ENCODE measurements around the gene ZNF500.
"Not testable (repeated sequence)": the region's sequence is repeated elsewhere in the genome, so short reads cannot be mapped to it uniquely, and the experiment has no call there.

The ZNF500 gene

GRCh38 chr16:4795828-4796572 lies 29.0 kb upstream of the ZNF500 start:
- no peak for DNase-seq

- no peak for DNase-seq
These were observed 28.3 kb upstream of the ZNF500 start, which contains the start of gene SMIM22 for GRCh38 chr16:4795181-4795827. TSS of gene SMIM22 (plus strand) at chr16:4795369. CDS start at chr16:4795735, 366 bp downstream.

DNA sequence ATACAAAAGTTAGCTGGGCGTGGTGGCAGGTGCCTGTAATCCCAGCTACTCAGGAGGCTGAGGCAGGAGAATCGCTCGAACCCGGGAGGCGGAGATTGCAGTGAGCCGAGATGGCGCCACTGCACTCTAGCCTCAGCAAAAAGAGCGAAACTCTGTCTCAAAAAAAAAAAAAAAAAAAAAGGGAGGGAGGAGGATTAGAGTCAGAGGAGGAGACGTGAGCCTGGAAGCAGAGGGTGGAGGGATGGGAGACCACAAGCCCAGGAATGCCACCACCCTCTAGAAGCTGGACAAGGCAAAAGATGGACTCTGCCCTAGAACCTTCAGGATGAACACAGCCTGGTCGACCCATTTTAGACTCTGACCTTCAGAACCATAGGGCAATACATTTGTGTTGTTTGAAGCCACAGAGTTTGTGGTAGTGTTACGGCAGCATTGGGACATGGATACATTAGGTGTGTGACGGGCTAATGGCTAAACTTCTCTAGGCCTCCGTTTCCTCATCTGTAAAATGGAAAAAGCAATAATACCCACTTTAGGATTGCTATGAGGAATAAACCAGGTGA lies 26.1 kb upstream of the ZNF500 start:
- no peak for DNase-seq

GRCh38 chr16:4790871-4791270 lies 23.9 kb upstream of the ZNF500 start:
- DNase-seq, result no peak

DNA sequence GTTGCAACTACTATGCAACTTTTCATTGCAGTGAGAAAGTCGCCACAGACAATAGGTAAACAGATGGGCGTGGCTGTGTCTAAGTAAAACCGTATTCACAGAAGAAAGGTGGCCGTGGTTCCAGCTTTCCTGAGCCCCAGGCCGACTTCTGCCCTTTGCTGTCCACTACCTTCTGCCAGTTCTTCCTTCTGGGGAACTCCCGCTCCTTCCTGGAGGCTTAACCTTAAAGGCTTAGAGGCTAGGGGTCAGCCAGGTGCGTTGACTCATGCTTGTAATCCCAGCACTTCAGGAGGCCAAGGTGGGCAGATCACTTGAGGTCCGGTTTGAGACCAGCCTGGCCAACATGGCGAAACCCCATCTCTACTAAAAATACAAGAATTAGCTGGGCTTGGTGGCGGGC lies 23.3 kb upstream of the ZNF500 start:
- no peak for DNase-seq

DNA sequence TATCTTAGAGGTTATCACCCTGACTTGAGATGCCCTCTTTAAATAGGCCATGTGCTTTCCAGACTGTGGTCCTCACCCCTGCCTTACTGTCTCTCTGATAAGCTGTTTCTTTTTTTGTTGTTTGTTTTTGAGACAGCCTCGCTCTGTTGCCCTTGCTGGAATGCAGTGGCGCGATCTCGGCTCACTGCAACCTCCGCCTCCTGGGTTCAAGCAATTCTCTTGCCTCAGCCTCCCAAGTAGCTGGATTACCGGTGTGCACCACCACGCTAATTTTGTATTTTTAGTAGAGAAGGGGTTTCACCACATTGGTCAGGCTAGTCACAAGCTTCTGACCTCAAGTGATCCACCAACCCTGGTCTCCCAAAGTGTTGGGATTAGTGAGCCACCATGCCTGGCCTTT lies 21.9 kb upstream of the ZNF500 start:
- no peak for DNase-seq

DNA sequence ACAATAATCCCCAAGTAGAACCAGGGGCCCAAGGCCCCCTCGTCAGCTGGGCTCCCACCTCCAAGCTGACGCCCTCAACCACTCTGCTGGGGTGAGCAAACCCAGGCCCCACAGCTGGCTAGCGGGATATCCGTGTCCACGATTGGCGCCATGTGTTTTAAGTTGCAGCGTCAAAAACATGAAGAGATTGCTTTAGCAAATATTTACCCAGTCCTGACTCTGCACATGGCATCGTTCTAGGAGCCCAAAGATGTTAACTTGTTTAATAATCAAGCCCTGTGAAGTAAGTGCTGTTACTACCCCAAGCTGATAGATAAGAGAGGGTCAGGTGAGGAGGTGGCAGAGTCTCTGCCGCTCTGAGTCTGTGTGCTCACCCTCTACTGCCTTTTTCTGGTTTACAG lies 21.5 kb upstream of the ZNF500 start:
- DNase-seq, result no peak

GRCh38 chr16:4787627-4788482 lies 20.9 kb upstream of the ZNF500 start, which contains the start of gene SEPTIN12:
TSS of gene SEPTIN12 (minus strand) at chr16:4788345. CDS start at chr16:4787645, 700 bp downstream.
- no peak for DNase-seq

DNA sequence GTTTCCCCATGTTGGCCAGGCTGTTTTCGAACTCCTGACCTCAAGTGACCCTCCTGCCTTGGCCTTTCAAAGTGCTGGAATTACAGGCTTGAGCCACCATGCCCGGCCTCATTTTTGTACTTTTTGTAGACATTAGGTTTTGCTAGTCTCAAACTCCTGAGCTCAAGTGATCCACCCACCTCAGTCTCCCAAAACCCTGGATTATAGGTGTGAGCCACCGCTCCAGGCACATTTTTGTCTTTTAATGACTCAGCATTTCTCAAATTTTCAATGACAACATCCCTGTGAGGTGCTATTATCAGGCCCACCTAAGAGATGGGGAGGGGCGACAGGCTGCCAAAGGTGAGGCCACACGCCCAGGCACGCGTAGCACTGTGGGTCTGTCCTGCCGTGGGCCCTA lies 20.1 kb upstream of the ZNF500 start:
- DNase-seq, result no peak

GRCh38 chr16:4785758-4786433 lies 18.9 kb upstream of the ZNF500 start:
- DNase-seq, result no peak

- not testable (repeated sequence) for DNase-seq
These were observed 17.6 kb upstream of the ZNF500 start for GRCh38 chr16:4784444-4784987.

DNA sequence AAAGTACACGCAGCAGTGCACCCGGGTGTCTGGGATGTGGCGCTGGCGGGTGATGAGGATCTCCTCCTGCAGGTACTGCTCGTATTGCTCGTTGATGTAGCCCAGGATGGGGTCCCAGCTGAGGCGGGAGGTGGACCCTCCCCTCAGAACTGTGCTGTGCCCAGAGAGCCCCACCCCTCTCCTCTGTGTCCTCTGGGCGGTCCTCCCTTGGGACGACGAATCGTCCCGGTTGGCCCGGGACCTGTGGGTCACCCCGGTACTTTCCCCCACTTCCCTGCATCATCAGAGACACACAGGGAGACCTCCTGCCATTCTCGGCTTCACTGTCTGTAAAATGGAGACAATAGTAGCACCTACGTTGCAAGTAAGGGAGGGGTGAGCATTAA lies 17.0 kb upstream of the ZNF500 start:
- no peak for DNase-seq

DNA sequence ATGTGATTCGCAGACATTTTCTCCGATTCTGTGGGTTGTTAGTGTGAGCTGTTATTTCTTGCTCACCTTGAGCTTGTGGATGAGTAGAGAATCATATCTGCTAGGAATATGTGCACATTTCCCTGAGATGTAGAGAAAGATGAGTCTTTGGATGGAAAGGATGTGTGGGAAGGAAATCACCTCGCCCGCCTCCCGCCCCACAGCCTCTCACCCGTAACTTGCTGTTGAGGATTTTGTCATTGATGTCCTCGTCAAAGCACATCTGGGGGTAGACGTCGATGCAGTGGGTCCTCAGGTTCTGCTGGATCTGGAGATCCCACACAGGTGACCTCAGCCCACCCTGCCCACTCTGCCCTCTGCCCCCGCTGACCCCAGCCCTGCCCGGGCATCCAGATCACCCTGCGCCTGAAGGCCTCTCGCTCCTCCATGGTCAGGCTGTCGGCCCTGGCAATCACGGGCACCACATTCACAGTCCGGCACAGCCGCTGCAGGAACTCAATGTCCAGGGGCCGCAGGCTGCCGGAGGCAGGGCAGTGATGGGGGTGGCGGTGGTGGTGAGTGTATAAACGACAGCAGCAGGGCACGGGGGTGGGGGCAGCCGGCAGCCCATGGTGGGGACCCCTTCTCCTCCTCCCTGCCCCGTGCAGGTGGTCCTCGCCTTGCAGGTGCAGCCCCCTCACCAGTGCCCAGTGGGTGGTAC lies 16.4 kb upstream of the ZNF500 start:
- DNase-seq, result no peak

- no peak for DNase-seq
These were observed 13.3 kb upstream of the ZNF500 start for GRCh38 chr16:4780235-4780634.

DNA sequence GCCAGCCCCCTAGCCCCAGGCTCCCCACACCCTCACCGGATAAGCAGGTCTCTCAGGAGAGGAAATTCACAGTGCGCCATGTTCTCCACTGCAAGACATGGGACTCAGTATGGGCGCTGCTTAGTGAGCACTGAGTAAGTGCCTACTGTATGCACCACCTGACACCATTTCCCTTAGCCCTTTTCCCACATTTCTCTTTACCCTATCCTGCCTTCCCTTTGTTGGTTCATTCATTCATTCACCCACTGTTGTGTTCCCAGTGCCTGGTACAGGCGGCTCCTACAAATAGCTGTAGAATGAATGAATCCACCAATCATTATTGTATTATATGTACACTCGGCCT lies 11.1 kb upstream of the ZNF500 start:
- DNase-seq, result no peak

DNA sequence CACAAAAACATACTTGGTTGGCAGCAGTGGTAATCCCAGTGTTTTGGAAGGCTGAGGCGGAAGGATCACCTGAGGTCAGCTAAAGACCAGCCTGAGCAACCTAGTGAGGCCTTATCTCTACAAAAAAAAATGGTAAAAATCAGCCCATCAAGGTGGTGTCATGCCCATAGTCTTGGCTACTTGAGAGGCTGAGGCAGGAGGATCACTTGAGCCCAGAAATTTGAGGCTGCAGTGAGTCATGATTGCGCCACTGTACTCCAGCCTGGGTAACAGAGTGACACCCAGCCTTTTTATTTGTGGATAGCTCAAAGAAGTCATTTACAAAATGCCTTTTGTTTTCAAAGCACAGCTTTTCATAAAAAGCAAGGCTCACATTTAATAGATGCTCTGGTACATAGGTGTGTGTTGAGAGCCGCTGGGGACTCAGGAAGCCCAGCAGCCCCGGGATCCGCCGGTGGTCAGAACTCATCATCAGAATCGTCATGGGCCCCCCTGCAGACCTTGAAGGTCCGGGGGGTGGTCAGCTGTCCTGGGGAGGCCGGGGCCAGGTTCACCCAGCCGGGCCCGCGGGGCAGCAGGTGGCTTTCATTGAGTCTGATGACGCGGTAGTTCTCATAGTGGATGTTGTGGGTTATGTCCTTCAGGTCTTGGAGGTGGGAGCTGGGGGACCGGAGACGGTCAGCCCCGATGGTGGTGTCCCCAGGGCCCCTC lies 10.5 kb upstream of the ZNF500 start:
- DNase-seq, result no peak

DNA sequence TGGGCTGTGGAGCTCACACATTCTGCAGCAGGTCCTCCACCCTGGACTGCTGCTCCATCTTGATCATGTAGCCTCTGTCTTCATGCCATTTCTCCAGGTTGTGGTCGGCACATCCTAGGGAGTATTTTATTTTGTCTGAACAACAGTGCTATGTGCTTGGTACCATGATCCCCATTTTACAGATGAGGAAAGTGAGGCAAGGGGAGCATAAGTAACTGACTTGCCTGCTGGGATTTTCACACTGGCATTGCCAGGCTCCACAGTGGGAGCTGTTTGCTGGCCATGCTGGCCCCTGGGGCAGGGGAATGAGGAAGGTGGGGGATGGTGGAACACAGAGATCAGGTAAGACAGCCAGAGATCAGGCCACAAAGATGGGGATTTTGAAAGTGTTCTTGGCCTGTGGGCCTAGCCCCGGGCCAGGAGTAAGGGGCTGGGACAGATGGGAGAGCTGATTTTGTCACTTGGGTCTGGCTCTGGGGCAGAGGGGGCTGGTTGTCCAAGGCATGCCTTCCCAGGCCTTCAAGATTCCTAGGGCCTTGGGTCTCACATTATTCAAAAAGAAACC lies 9.3 kb upstream of the ZNF500 start:
- DNase-seq, result no peak

GRCh38 chr16:4775005-4775404 lies 8.0 kb upstream of the ZNF500 start:
- DNase-seq, result no peak

DNA sequence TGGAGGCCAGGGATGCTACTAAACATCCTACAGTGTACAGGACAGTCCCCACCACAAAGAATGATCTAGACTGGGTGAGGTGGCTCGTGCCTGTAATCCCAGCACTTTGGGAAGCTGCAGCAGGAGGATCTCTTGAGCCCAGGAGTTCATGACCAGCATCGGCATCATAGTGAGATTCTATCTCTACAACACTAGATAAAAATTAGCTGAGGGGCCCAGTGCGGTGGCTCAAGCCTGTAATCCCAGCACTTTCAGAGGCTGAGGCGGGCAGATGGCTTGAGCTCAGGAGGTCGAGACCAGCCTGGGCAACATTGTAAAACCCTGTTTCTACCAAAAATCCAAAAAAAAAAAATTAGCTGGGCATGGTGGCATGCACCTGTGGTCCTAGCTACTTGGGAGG lies 5.4 kb upstream of the ZNF500 start:
- no peak for DNase-seq

GRCh38 chr16:4771646-4772045 lies 4.7 kb upstream of the ZNF500 start:
- DNase-seq, result no peak

DNA sequence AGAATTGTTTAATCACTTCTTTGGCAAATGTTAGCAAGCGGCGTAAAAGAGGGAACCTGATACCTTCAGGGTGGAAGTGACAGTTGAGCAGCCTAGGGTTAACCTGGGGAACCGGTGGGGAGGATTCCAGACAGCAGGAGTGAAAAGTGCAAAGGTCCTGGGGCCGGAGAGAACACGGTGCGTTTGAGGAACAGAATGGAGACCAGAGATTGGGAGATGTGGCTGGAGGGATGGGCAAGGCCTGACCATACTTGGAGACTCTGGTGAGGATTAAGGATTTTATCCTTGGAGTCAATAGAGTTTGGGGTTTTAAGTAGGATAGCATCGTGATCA lies 2.3 kb upstream of the ZNF500 start:
- no peak for DNase-seq

Measured in NCI-H1436 treated with DMSO at 0.1 percent for 48 hours (cell line).